IPS DF 4.7 (cell line): ENCODE measurements around the gene BTBD16.

Source experiments
- DNase-seq: peaks from one replicate; pipeline ENCODE4 v3.0.0-alpha.2; 2013; ENCODE audit warnings: low spot score; ENCODE audit errors: extremely low read depth

The BTBD16 gene

DNA sequence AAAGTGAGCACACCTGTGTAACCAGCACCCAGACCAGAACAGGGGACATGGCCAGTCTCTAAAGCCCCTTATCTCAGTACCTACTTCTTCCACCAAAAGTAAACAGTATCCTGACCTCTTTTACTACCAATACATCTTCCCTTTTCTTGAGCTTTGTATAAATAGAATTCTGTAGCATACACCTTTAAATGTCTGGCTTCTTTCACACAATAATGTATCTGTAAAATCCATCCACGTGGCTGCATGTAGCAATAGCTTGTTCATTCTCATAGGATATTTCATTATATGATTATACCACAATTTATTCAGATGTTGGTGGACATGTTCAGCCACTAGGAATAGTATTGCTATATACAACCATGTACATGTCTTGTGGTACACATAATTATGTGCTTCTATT, 40.6 kb downstream of the BTBD16 start:
- no peak for DNase-seq

DNA sequence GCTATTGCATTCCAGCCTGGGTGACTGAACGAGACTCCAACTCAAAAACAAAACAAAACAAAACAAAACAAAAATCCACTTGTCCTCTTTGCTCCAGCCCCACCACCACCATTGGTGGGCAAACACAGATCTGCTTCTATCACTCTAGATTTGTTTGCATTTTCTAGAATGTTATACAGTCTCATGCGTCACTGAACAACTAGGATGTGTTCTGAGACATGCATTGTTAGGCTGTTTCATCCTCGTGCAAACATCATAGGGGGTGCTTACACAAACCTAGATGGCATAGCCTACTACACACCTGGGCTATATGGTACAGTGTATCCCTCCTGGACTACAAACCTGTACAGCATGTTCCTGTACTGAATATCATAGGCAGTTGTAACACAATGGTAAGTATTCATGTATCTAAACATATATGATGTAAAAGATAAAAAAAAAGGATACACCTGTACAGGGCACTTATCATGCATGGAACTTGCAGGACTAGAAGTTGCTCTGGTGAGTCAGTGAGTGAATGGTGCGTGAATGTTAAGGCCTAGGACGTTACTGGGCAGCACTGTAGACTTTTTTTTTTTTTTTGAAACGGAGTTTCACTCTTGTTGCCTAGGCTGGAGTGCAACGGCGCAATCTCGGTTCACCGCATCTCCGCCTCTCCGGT, 45.3 kb downstream of the BTBD16 start:
- DNase-seq: no peak

DNA sequence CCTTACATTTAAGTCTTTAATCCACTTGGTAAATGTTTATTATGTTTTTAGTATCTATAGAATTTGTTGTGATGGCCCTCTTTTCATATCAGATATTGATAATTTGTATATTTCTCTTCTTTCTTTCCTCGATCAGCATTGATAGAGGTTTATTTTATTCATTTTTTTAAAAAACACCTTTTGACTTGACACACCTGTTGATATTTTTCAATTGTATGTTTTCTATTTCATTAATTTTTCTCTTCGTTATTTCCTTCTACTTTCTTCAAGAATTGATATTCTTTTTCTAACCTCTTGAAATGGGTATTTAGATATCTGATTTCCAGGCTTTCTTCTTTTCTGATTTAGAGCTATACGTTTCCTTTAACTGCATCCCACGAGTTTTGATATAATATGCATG, 50.9 kb downstream of the BTBD16 start:
- no peak for DNase-seq

DNA sequence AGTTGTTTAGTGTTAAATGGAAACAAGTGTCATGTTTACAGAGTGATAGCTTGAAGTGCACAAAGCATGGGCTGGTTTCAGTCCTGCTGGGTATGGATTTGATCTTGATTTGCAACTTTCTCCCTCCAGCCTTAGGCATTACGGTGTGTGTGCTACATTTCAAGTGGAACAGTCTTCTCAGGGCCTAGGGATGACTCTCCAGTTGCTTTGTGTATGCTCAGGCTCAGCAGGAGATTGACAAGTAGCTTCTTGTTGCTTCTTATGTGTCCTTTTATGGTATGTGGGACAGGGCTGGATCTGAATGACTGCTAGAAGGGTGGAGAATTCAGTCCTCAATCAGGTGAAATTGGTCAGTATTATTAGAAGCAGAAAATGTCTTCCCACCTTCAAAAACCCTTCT, 52.1 kb downstream of the BTBD16 start:
- DNase-seq: no peak

DNA sequence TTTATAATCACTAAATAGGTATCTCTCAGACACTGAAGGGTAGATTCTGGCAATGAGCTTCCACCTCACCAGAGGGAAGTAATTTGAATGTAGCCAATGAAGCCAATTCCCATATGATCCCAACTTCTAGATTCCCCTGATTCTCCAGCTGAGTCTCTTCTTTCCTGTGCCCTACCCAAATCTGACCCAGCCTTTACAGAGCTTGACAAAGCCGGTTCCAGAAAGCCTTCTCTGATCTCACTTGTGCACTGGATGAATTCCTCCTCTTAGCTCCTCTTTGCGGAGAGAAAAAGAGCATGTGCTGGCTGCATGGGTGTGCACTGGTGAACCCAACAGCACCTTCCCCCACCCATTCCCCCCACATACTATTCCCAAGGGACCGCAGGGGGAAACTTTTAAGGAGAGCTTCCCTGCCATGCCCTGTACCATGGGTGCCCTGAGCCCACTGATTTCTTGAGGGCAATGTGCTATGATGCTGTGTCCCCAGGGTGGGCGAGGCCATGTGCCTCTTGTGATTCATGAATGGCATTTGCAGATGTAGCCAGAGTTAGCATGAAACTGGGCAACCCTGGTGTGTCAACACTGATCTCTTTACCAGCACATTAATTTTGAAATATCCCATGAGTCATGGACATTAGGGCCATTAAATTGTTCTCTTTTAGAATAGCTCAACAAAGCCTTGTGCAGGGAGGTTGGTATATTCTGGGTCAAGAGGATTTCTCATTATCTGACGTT, 53.0 kb downstream of the BTBD16 start:
- DNase-seq: no peak

DNA sequence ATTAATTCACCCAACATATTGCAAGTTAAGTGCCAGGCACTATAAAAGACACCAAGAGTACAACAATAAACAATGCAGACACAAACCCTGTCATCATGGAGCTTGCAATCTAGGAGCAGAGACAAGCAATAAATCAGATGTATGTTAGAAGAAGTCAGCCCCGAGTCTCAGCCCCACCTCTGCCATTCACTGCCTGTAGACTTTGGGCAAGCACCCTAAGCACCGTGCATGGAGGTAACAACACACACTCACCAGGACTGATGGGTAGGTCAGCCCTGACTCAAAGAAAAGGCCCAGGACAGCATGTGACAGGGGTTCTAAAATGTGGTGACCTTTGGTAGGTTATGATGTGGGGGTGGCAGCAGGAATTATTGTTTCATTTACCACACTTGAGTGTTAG, 54.1 kb downstream of the BTBD16 start:
- no peak for DNase-seq

DNA sequence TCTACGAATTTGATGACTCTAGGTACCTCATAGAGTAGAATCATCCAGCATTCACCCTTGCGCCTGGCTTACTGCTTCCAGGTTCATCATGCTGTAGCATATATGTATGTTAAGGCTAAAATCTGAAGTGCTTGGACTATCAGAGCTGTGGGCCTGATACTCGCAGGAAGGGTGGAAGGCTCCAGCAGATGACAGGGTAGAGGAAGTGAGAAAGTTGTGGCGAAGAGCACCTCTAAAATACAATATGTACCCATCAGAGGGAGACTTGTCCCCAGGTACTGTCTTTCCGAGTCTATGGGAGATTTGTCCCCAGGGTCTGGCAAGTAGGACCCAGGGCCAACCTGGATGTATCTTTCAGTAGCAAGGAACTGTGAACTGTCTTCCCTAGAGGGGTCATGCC, 55.3 kb downstream of the BTBD16 start:
- DNase-seq: no peak

DNA sequence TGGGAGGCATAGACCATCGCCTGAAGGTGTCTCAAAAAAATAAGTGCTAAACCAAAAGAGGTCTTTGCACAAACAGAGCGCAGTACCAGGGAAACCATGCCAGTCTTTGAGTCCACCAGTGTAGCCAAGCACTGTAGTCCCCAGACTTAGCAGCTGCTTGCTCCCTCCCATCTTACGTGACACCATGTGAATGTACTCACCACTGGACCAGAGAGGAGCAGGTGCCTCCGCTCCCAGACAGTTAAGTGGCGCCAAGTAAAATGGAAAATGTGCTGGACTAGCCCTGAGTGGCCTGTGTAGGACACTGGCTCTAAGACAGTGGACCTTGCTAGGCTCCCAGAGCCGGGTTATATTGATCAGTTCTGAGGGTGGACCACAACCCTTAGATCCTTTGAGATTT, 55.7 kb downstream of the BTBD16 start:
- no peak for DNase-seq

DNA sequence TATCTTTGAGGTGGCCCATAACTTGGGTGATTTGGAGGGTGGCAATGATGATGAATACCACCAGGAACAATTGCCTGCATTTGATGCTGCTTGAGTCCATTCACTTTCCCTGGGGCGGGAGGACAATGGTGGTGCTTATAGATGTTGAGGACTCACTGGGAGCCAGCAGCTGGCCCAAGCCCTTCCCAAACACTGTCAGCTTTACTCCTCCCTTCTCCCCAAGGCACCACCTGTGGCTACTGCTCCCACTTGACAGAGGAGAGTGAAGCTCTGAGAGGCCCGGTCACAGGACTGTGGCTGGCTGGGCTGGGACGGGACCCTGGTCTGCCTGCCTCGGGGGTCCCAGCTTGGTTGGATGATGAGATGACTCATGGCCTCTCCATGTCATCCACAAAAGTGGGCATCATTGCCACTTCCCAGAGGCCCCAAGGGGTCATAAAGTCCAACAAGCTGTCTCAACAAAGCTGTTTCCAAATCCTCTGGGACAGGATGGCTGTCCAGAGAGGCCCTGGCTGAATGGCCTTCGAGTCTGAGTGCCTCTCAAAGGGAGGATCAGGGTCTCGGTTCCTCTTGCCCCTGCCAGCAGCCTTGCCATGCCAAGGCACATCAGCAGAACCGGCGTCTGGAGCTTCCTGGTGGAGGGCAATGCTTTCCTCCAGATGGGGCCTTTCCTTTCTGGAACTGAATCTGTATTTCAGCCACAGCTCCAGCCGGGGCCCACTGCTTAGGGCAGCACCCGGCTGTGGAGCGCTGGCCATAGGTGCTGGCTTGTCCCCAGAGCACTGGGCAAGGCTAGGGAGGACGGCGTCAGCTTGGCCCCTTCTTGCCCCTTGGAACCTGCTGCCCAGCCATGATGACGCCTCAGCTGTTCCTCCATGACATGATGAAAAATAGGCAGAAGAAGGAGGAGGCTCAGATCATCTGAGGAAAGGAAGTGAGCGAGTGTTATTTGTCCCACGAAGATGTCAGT, 56.4 kb downstream of the BTBD16 start:
- DNase-seq: no peak

DNA sequence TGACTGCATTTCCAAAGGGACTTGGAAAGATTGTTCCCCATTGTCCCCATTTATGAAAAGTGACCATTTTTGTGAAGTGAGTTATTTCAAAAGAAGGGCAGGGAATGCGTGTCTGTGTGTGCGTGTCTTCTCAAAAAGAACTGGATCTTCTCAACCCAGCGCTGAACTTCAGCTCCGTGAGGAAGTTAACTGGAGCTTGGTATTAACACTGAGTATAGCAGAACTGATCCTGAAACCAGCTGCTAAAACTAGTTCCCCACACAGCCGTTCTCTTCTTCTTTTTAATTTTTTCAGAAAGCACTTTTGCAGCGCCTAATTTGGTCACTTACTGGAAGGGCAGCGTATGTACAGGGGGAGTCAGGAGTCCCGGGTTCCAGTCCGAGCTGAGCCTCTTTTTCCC, 57.6 kb downstream of the BTBD16 start:
- DNase-seq: no peak

DNA sequence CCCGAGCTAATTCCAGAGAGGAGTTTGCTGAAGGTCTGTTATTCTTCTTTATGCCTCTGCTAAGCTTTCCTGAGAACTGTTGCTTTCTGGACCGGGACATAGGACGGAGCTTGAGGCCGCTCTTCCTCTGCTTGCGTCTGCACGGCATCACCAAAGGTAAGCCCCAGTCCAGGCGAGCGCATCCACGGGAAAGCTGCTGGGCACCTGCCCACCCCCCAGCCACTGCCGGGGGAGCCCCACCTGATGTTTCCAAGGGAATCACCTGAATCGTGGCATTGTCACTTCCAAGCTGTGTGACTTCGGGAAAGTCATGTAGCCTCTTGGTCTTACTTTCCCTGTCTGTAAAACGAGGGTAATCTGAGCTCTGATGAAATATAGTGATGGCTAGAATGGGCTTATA, 58.3 kb downstream of the BTBD16 start:
- no peak for DNase-seq

DNA sequence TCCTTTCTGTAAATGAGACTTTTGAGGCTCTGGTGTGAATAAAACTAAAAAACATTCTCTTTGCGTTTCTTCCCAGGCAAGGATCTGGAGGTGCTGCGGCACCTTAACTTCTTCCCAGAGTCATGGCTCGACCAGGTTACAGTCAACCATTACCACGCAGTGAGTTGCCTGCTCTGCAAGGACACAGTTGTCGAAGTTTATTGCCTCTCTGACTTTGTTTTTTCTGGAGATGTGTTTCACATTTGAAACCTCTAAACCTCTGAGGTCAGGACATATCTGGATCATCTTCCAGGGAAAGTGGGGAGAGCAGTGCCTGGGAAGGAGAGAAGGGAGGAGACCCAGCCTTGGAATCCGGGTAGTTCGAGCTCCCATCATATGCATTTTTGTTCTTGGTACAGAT, 60.0 kb downstream of the BTBD16 start:
- no peak for DNase-seq

DNA sequence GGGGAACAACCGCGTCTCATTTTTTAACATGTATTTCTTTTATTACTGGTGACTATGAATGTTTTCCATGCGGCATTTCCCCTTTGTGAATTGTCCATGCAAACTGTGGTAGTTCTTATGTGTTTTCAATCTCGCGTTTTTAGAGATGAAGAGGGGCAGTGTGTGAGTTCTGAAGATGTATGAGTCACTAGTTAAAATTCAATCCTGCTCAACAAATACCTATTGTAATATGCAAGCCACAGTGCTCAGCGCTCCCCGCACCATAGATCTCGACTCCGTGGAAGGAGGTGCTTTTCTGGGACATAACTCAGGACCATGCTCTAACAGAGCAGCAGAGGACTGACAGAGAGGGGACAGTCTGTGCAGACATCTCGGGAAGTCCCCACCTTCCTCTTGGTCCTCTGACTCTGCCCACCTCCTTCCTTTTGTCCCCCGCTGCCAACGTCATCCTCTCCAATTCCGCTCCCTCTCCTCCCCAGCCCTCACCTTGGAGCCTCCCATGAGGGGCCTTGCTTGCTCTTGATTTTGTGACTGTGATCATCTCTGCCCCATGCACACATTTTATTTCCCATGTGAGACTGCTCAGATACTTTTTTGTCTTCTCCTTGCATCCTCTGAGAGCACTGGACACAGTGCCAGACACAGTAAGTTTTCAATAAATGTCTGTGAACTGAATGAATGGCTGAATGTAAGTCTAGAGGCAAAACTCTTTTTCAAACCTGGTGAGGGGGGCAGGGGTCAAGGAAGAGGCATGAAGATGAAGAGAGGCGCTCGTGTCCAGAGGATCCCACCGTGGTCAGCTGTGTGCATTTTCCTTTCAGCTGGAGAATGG, 60.7 kb downstream of the BTBD16 start:
- no peak for DNase-seq

DNA sequence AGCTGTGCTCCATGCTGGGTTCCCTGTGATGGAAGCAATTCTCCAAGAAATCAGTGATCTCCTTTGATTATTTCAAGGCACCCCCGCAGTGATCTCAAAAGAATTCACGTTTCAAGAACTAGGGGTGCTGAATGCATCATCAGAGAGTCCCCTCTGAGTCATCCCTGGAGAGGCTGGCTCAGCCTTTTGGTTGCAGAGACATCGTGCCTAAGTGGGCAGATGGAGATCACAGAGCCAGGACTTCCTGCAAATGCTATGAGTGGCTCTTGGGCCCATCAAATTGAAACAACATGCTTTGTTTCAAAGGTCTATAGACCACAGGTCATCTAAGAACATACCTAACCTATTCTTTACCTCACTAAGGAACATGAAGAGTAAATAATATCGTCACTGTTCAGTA, 61.9 kb downstream of the BTBD16 start:
- DNase-seq: no peak

DNA sequence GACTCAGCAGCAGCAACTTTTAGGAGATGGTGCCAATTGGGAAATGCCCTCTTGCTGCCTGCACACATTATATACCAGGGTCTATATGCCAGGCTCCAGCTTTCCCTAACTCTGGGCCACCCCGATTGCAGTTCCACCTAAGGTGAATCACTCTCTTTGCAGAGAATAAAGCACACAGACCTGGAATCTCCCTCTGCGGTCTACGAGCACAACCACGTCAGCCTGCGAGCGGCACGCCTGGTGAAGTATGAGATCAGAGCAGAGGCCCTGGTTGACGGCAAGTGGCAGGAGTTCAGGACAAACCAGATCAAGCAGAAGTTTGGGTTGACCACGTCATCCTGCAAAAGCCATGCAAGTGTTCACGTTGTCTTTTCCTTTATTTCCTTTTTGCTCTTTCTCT, 65.2 kb downstream of the BTBD16 start:
- no peak for DNase-seq

DNA sequence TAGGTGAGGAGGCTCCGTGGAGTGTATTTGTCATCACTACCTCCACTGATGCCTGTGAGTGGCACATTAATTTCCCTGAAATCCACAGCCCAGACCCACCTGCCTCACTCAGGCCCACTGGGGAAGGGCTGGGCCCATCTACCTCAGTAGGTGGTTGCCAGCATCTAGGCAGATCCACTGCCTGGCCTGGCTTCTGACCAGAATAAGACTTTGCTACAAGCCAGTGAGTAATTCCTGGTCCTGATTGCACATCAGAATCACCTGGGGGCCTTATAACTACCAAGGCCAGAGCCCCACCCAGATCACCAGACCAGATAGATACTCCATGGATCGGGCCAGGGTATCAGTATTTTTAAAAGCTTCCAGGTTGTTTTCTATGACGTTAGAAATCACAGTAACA, 65.9 kb downstream of the BTBD16 start:
- DNase-seq: no peak

DNA sequence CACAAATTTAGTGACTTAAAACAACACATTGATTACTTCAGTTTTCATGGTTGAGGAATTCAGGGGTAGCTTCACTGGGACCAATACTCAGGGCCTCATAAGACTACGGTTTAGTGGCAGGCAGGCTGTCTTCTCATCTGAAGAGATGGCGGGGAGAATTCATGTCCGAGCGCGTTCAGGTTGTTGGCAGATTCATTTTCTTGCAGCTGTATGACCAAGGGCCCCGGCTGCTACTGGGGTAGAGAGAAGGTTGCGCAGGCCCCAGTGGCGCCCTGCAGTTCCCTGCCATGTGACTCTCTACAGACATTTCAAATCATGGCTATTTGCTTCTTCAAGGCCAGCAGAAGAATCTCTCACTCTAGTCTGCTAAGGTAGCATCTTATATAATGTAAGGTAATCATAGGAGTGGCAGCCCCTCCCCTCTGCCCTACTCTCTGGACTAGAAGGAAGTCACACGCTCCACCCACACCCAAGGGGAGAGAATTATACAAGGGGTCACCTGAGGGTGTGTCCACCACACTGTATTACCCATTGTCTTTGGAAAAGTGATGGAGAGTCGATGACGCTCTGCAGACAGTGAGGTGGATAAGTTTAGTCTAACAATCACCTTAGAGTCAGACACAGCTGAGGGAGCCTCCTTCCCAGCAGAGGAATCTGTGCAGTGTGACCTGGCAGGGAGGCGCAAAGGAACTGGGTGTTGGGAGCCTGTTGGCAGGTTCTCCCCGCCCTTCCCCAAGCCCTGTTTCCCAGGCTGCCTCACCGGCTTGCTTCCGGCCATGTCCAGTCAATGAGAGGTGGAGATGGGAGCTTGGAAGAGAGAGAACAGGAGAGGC, 67.7 kb downstream of the BTBD16 start:
- no peak for DNase-seq

DNA sequence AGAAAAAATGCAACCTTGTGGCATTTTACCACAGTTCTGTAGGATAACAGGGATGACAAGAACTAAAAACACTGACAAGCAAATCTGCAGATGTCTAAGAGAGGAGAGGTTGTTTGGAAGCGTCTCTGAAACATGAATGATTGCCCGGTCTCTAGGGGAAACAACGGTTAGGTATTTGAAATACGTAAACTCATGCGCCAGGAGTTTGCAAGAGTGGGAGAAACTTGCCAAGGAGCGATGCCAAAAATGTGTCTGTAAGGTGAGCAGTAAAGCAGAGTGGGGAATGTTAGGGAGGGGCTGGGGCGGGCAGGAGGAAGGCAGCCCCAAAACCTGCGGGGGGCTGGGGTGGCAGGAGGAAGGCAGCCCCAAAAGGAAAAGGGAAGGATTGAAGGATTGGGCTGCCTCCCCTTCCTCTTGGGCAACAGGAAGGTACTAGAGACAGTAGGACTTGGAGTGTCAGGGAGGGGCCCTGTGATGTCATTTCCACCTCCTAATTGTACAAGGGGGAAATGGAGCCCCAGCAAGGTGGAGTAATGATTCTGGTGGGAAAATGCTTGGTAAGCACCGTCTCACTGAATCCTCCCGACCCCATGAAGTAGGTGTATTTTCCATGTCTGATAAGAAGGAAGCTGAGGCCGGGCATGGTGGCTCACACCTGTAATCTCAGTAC, 70.2 kb downstream of the BTBD16 start:
- DNase-seq: no peak

DNA sequence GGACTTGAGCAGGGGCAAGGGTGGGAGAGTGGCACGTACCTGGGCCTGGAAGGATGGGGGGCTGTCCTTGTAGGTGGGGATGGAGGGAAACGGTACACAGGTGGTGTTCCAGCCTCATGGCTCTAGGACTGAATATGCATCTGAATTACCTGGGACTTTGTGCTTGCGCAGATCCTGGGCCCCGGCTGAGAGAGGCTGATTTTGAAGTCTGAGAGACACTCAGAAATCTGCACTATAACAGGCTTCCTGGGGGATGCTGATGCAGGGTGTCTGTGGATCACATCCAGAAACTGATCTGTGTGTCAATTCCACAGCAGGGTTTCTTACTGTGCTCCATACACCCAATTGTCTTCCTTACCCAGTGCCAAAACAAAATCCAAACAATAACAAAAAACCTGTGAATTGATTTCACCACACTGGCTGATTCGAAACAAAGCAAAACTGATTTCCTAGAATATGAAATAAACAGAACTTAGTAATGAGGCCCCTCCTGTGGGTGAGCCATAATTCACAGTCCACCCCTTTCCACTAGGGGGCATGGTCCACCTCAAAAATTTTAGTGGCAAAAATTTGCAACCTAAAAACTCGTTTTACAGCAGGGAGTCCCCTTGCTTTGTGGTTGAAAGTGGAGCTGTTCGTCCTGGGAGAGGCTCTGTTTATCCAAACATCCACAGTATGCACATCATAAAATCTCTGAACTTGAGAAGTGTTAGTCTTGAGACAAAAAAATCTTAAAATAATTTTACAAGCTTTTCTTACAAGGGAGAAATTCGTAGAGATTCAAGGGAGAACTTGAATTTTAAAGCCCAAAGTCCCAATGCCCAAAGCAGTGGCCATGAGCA, 71.4 kb downstream of the BTBD16 start:
- peak; percentile 44 for DNase-seq
